Effector memory CD4-positive, alpha-beta T cell (primary cell): ENCODE measurements around the gene PLXNA4.

Experiments
- DNase-seq, 3 donors: peaks; one replicate each; pipeline ENCODE4 v3.0.0-alpha.2; 2020
- H3K27ac ChIP-seq: 2 replicates; pipeline ENCODE4 v1.7.0; 2013; ENCODE audit warnings: mild to moderate bottlenecking, low read length, moderate library complexity; ENCODE audit not compliant: insufficient read depth, poor library complexity, severe bottlenecking
- H3K27me3 ChIP-seq: replicated peaks from 2 replicates; pipeline ENCODE4 v1.7.0; 2013; ENCODE audit warnings: mild to moderate bottlenecking, low read length; ENCODE audit not compliant: insufficient read depth, control insufficient read depth, poor library complexity, severe bottlenecking
- H3K36me3 ChIP-seq: 2 replicates; pipeline ENCODE4 v1.7.0; 2013; ENCODE audit warnings: mild to moderate bottlenecking, low read length, moderate library complexity; ENCODE audit not compliant: control insufficient read depth, insufficient read depth
- H3K4me1 ChIP-seq: 2 replicates; pipeline ENCODE4 v1.7.0; 2013; ENCODE audit warnings: low read length, mild to moderate bottlenecking; ENCODE audit not compliant: control insufficient read depth, insufficient read depth, poor library complexity, severe bottlenecking
- H3K4me3 ChIP-seq: 2 replicates; pipeline ENCODE4 v1.7.0; 2013; ENCODE audit warnings: low read length, low read depth, mild to moderate bottlenecking; ENCODE audit not compliant: insufficient read depth, poor library complexity, severe bottlenecking
- H3K9me3 ChIP-seq: 2 replicates; pipeline ENCODE4 v1.7.0; 2013; ENCODE audit warnings: mild to moderate bottlenecking, low read length, moderate library complexity; ENCODE audit not compliant: control insufficient read depth

The PLXNA4 gene

GRCh38 chr7:132190683-132191082, 385.6 kb downstream of the PLXNA4 start:
- Histone ChIP-seq H3K9me3 (no peaks in the 10 kb centered on the region), H3K4me1 (no peaks in the 10 kb centered on the region), H3K27me3 (no peaks in the 10 kb centered on the region), H3K27ac (no peak overlapping the region), H3K36me3 (no peaks in the 10 kb centered on the region), H3K4me3 (no peak overlapping the region)
- DNase-seq, result no peak

- no peaks in the 10 kb centered on the region for H3K27me3 ChIP-seq
- DNase-seq, result no peak
- no peaks in the 10 kb centered on the region for H3K9me3 ChIP-seq
- H3K4me1 ChIP-seq, result no peaks in the 10 kb centered on the region
- no peak overlapping the region for H3K4me3 ChIP-seq
- H3K36me3 ChIP-seq, result no peaks in the 10 kb centered on the region
- H3K27ac ChIP-seq, result no peak overlapping the region
Observed at GRCh38 chr7:132189881-132190280, 386.4 kb downstream of the PLXNA4 start.

GRCh38 chr7:132187869-132188789, 388.1 kb downstream of the PLXNA4 start:
- Histone ChIP-seq H3K4me1 (no peaks in the 10 kb centered on the region), H3K9me3 (no peaks in the 10 kb centered on the region), H3K36me3 (no peaks in the 10 kb centered on the region), H3K27ac (no peak overlapping the region), H3K4me3 (no peak overlapping the region), H3K27me3 (no peaks in the 10 kb centered on the region)
- no peak for DNase-seq

- no peaks in the 10 kb centered on the region for H3K9me3 ChIP-seq
- no peaks in the 10 kb centered on the region for H3K4me1 ChIP-seq
- H3K36me3 ChIP-seq, result no peaks in the 10 kb centered on the region
- H3K4me3 ChIP-seq, result no peak overlapping the region
- DNase-seq, result no peak
- H3K27me3 ChIP-seq, result no peaks in the 10 kb centered on the region
- H3K27ac ChIP-seq, result no peak overlapping the region
Observed at GRCh38 chr7:132187391-132187790, 388.9 kb downstream of the PLXNA4 start.

GRCh38 chr7:132185150-132185549, 391.1 kb downstream of the PLXNA4 start:
- no peaks in the 10 kb centered on the region for H3K27me3 ChIP-seq
- no peaks in the 10 kb centered on the region for H3K9me3 ChIP-seq
- H3K4me1 ChIP-seq, result no peaks in the 10 kb centered on the region
- no peak overlapping the region for H3K4me3 ChIP-seq
- H3K36me3 ChIP-seq, result no peaks in the 10 kb centered on the region
- DNase-seq, result no peak
- H3K27ac ChIP-seq, result no peak overlapping the region

- Histone ChIP-seq H3K4me3 (no peak overlapping the region), H3K27me3 (no peaks in the 10 kb centered on the region), H3K27ac (no peak overlapping the region), H3K36me3 (no peaks in the 10 kb centered on the region), H3K4me1 (no peaks in the 10 kb centered on the region), H3K9me3 (no peaks in the 10 kb centered on the region)
- DNase-seq, result no peak
Observed at GRCh38 chr7:132183781-132184380, 392.4 kb downstream of the PLXNA4 start.

GRCh38 chr7:132182992-132183391, 393.3 kb downstream of the PLXNA4 start:
- Histone ChIP-seq H3K36me3 (no peaks in the 10 kb centered on the region), H3K27ac (no peak overlapping the region), H3K4me1 (no peaks in the 10 kb centered on the region), H3K9me3 (no peaks in the 10 kb centered on the region), H3K27me3 (no peaks in the 10 kb centered on the region), H3K4me3 (no peak overlapping the region)
- DNase-seq, result no peak

GRCh38 chr7:132181946-132182685, 394.2 kb downstream of the PLXNA4 start:
- no peaks in the 10 kb centered on the region for H3K27me3 ChIP-seq
- DNase-seq, result no peak

GRCh38 chr7:132181371-132181770, 394.9 kb downstream of the PLXNA4 start:
- H3K4me1 ChIP-seq, result no peaks in the 10 kb centered on the region
- H3K36me3 ChIP-seq, result no peaks in the 10 kb centered on the region
- no peaks in the 10 kb centered on the region for H3K27me3 ChIP-seq
- no peak overlapping the region for H3K27ac ChIP-seq
- no peaks in the 10 kb centered on the region for H3K9me3 ChIP-seq
- no peak for DNase-seq
- no peak overlapping the region for H3K4me3 ChIP-seq

More at GRCh38 chr7:132181946-132182685, 394.2 kb downstream of the PLXNA4 start:
- H3K36me3 ChIP-seq, result no peaks in the 10 kb centered on the region
- no peak overlapping the region for H3K27ac ChIP-seq
- H3K4me1 ChIP-seq, result no peaks in the 10 kb centered on the region
- H3K4me3 ChIP-seq, result no peak overlapping the region
- no peaks in the 10 kb centered on the region for H3K9me3 ChIP-seq

- no peaks in the 10 kb centered on the region for H3K9me3 ChIP-seq
- no peaks in the 10 kb centered on the region for H3K36me3 ChIP-seq
- no peak overlapping the region for H3K27ac ChIP-seq
- no peaks in the 10 kb centered on the region for H3K27me3 ChIP-seq
- no peak for DNase-seq
- no peaks in the 10 kb centered on the region for H3K4me1 ChIP-seq
- H3K4me3 ChIP-seq, result no peak overlapping the region
Observed at GRCh38 chr7:132180481-132180880, 395.8 kb downstream of the PLXNA4 start.
